Measurements from ENCODE around the gene KRT14. TPM values are rescaled to one million over a fixed set of nuclear protein-coding genes. Genes with fewer than 3 reads are reported as not detected.
"Not testable (repeated sequence)": the region's sequence is repeated elsewhere in the genome, so short reads cannot be mapped to it uniquely, and the experiment has no call there.

The KRT14 gene
- polyA plus RNA-seq, 12 donors, result 0.18 to 229 (median 2.1) TPM; not detected in 4

- DNase-seq, result no peak
Measured at GRCh38 chr17:41547921-41548843, 38.5 kb downstream of the KRT14 start.

GRCh38 chr17:41547378-41547841, 39.3 kb downstream of the KRT14 start:
- no peak for DNase-seq

DNA sequence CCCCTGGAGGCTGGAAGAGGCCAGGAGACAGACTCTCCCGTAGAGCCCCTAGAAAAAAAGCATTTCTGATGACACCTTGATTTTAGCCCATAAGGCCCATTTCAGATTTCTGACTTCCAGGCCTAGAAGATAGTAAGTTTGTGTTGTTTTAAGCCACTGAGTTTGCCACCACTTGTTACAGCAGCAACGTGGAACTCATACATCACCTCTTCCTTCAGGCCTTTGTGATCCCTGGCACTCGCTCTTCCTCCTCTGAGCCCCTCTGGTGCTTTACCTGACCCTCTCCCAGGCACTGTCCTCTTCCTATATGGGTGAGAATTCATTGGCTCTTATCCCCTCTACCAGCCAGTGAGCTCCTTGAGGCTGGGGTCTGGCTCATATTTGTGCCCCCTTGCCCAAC, 39.9 kb downstream of the KRT14 start:
- no peak for DNase-seq

DNA sequence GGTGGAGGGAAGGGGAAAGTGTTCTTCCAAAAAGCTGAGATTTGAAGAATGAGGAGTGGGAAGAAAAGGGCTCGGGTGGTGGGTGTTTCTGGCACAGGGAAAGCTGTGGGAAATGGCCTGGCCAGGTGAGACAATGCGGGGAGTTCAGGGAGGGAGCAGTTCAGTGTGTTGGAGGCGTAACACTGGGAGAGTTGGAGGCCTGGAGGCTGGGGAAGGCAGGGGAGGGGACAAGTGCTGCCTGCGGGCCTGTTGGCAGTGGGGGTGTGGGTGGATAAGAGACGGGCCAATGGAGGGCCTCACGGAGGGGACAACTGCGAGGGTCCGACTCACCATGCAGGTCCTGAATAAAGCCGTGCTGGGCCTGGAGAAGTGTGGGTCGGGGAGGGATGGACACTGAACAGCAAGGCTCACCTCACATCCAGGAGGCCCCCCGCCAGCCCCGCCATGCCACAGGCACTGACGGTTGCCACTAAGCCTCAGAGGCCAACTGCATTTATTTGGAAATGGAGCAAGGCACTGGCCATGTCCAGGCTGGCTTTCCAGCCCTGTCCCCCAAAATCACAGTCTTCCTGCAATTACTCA, 40.8 kb downstream of the KRT14 start:
- DNase-seq, result no peak

GRCh38 chr17:41544935-41545334, 41.8 kb downstream of the KRT14 start:
- no peak for DNase-seq

- no peak for DNase-seq
Measured at GRCh38 chr17:41544491-41544892, 42.2 kb downstream of the KRT14 start.

DNA sequence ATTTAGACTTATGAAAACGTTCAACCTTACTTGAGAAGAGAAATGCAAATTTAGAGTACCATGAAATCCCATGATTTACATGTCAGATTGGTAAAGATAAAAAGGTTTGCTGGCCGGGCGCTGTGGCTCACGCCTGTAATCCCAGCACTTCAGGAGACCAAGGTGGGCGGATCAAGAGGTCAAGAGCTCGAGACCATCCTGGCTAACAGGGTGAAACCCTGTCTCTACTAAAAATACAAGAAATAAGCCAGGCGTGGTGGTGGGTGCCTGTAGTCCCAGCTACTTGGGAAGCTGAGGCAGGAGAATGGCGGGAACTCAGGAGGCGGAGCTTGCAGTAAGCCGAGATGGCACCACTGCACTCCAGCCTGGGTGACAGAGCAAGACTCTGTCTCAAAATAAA, 43.9 kb downstream of the KRT14 start:
- DNase-seq, result not testable (repeated sequence)

DNA sequence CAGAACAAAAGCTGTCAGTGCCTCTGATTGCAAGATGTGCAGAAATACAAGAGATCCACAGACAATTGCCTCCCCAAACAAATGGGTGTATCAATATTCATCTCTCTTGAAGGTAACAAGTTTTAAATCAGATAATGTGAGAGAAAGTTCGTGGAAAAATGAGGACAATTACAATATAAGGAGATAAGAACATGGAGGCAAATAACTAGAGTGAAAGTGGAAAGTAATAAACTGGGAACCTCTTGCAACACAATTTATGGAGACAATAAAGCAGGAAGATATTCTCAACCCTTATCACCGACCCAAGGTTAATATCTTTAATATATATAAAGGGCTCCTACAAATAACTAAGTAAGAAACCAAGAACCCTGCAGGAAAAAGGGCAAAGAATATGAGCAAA, 44.3 kb downstream of the KRT14 start:
- DNase-seq, result no peak

- DNase-seq, result no peak
Measured at GRCh38 chr17:41540921-41541625, 45.6 kb downstream of the KRT14 start.

DNA sequence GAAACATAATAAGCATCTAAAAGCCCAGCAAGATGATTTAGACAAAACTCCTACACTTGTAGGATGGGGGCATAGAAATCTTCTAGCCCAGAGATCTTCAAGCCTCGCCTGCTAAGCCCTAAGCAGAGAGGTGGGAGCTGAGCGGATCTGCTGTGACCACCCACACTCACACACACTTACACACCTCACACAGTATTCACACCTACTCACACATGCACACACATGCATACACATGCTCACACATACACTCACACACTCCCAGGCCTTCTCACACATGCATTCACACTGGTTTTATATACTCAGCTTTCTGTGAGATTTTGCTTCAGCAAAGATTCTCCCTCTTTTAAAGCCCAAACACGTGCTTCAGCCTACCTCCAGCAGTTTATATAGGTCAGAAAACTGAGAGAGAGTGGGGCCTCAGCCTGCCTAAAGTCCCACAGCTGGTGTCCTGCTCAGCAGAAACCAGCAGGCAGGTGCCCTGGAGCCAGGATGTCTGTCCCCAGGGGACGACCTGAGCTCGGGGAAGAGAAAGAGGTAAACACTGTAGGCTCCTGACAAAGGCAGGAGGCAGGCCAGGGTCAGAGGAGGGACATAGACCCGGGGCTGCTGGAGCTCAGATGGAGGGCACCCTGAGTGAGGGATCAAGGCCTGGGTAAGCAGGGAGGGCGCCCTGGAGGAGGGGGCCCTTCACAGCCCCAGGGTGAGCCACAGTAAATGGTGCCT, 46.6 kb downstream of the KRT14 start:
- DNase-seq, result no peak

GRCh38 chr17:41539071-41539492, 47.6 kb downstream of the KRT14 start:
- DNase-seq, result no peak

DNA sequence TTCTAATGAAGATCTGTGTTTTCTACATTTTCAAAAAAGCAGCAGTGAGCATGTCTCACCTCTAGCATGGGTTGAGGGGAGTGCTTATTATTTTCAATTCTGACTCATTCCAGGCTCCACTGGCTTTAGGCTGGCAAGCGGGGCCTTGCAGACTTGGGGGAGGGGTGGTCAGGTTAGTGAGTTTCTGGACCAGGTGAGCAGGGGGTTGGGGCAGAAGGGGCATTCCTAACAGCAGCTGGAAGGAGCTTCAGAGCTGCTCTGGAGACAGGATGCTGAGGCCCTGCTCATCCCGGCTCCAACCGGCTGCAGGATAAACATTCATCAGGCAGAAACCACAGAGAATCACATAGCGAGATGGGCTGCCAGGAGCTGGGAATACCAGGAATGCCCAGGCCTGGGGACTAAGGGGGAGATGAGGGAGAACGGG, 48.1 kb downstream of the KRT14 start:
- DNase-seq, result no peak

DNA sequence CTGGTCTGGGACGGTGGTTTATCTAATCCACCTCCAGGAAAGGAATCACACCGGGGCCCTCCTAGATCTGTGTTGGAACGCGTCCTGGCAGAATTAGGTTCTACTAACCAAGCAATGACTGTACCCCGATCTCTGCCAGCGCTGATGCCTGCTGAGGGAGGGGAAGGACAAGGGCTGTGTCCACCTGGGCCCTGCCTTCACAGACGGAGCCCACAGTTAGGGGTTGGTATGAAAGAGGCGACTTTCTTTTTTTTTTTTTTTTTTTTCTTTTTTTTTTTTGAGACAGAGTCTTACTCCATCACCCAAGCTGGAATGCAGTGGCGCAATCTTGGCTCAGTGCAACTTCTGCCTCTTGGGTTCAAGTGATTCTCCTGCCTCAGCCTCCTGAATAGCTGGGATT, 48.7 kb downstream of the KRT14 start:
- no peak for DNase-seq

DNA sequence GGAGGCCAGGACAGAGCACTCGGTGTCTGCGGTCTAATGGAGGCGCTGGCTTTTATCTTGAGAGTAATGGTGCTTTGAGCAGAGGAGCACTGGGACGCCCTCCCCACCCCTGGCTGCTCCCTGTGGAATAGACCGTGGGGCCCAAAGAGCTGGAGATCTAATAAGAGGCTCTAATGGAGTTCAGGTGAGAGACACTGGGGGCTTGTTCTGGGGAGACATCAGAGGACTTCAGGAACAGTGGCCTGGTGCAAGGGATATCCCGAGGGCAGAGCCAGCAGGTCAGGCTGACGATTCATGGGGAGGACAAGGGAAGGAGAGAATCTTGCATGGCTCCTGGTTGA, 49.1 kb downstream of the KRT14 start:
- no peak for DNase-seq

GRCh38 chr17:41536741-41537613, 49.7 kb downstream of the KRT14 start:
- no peak for DNase-seq

DNA sequence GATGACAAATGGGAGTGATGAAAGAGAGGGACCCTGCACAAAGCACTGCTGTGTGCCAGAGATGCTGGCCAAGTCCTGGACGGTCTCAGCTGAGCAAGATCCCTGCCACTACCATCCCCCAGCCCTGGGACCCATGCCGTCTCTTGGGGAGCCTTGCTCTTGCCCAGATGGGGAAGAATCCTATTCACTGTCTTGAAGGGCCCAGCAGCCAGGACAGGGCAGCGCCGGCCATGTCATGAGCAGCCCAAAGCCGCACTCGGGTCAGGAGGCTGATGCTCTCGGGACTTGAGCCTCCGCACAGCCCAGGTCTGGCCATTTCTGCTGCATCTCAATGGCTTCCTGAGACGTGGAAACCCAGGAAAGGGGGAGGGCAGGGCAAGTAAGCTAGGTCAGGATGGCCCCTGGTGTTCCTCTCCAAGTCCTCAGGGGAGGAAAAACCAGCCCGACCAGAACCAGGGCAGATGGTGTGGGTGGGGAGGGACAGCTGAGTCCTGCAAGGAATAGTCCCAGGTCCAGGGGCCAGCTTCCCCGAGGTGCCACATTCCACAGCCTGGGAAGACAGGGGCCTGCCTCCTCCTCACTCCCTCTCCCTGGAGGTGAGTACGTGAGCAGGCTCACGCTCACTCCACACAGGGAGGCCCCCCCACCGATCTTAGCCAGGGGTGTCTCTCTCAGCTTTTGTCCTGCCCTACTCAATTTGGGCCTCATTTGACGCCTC, 50.8 kb downstream of the KRT14 start:
- DNase-seq, result no peak

DNA sequence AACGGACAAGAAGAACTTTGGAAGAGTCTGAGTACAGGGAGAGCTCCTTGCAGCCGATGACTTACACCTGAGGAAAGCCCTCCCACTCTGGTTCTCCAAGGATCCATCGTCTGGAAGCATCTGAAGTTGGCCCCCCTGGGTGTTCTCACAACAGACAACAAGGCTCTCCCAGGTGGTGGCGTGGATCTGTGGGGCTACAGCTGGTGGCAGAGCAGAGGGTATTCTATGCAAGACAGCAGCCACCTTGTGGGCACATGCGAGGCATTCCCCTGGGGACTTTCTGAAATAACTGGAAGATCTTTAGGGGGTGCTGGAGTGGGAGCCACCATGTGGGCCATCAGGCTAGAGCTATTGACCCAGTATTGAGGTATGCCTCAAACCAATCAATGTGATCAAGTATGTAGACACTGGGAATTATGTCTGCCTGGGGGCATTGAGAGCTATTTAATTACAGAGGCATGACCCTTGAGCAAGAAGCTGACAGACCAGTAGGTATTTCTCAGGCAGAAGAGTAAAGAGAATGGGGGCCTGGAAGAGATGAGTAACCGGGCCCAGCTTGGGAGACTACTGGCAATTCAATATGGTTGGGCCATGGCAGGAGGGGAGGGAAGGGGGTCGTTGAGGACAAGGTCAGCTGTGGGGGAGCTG, 51.7 kb downstream of the KRT14 start:
- DNase-seq, result no peak

DNA sequence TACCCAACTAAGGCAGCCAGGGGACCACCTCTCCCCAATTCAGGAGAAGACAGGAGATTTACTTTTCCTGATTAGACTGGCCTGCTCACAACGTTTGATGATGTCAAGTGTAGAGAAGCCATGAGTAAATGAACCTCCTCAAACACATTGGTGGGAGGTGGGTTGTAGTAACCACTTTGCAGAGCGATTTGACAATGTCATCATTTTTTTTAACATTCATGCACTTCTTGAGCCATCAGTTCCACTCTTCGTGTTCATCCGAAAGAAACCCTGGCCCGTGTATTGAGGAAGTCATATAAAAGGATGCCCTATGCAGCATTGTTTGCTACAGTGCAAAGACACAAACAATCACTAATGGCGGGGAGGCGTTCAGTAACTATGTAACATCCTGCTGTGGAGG, 53.1 kb downstream of the KRT14 start:
- DNase-seq, result no peak

GRCh38 chr17:41532947-41533570, 53.6 kb downstream of the KRT14 start:
- DNase-seq, result no peak

Measured in muscle of arm (tissue), 12 donors.